ENCODE measurements around the gene NCAN.
"Not testable (repeated sequence)": the region's sequence is repeated elsewhere in the genome, so short reads cannot be mapped to it uniquely, and the experiment has no call there.

The NCAN gene

GRCh38 chr19:19236173-19236572, 24.4 kb downstream of the NCAN start:
- no peak overlapping the region for H3K4me3 ChIP-seq
- no peak overlapping the region for H3K27ac ChIP-seq
- TF ChIP-seq CTCF (IDR thresholded peaks at IDR 0.05), result no peak
- H3K4me1 ChIP-seq, result no peaks in the 10 kb centered on the region
- intact Hi-C loops (cut with DNase I; ENCODE audit: low total_unique reads), result no loop called here
- peaks cover 8 to 35% (median 24%) of the 10 kb centered on the region in 3 donors for H3K9me3 ChIP-seq
- no peaks in the 10 kb centered on the region for H3K36me3 ChIP-seq
- peaks cover 0 to 35% of the 10 kb centered on the region in 2 donors for H3K27me3 ChIP-seq
- no peak for DNase-seq

GRCh38 chr19:19238126-19238894, 26.6 kb downstream of the NCAN start:
- no peak overlapping the region for H3K27ac ChIP-seq
- no peaks in the 10 kb centered on the region for H3K4me1 ChIP-seq
- peaks cover 8 to 34% (median 22%) of the 10 kb centered on the region in 3 donors for H3K9me3 ChIP-seq
- no peak overlapping the region for H3K4me3 ChIP-seq
- H3K27me3 ChIP-seq, result peaks cover 0 to 47% of the 10 kb centered on the region in 2 donors
- no peaks in the 10 kb centered on the region for H3K36me3 ChIP-seq
- no peak for TF ChIP-seq CTCF (IDR thresholded peaks at IDR 0.05)
- DNase-seq, result no peak
- intact Hi-C loops (cut with DNase I; ENCODE audit: low total_unique reads), result no loop called here

GRCh38 chr19:19239675-19240074, 27.9 kb downstream of the NCAN start:
- Histone ChIP-seq H3K9me3 (peaks cover 6 to 20% (median 8%) of the 10 kb centered on the region in 3 donors), H3K4me1 (no peaks in the 10 kb centered on the region), H3K27ac (no peak overlapping the region), H3K27me3 (peaks cover 0 to 50% of the 10 kb centered on the region in 2 donors), H3K4me3 (no peak overlapping the region), H3K36me3 (no peaks in the 10 kb centered on the region)
- no peak for TF ChIP-seq CTCF (IDR thresholded peaks at IDR 0.05)
- intact Hi-C loops (cut with DNase I; ENCODE audit: low total_unique reads), result no loop called here
- DNase-seq, result no peak

- no peak overlapping the region for H3K27ac ChIP-seq
- intact Hi-C loops (cut with DNase I; ENCODE audit: low total_unique reads), result no loop called here
- peaks cover 0 to 54% of the 10 kb centered on the region in 2 donors for H3K27me3 ChIP-seq
- no peaks in the 10 kb centered on the region for H3K4me1 ChIP-seq
- no peaks in the 10 kb centered on the region for H3K36me3 ChIP-seq
- TF ChIP-seq CTCF (IDR thresholded peaks at IDR 0.05), result no peak
- peaks cover 0 to 12% (median under 1%) of the 10 kb centered on the region in 3 donors for H3K9me3 ChIP-seq
- DNase-seq, result no peak
- no peak overlapping the region for H3K4me3 ChIP-seq
Observed at GRCh38 chr19:19240476-19240875, 28.7 kb downstream of the NCAN start.

- Histone ChIP-seq H3K27ac (no peak overlapping the region), H3K9me3 (no peaks in the 10 kb centered on the region), H3K4me3 (no peak overlapping the region), H3K36me3 (no peaks in the 10 kb centered on the region), H3K27me3 (peaks cover 0 to 42% of the 10 kb centered on the region in 2 donors), H3K4me1 (no peaks in the 10 kb centered on the region)
- DNase-seq, result no peak
- TF ChIP-seq CTCF (IDR thresholded peaks at IDR 0.05), result no peak
- intact Hi-C loops (cut with DNase I; ENCODE audit: low total_unique reads), result no loop called here
Observed at GRCh38 chr19:19250196-19250801, 38.5 kb downstream of the NCAN start.

- intact Hi-C loops (cut with DNase I; ENCODE audit: low total_unique reads); H3K4me3 ChIP-seq; H3K27ac ChIP-seq; DNase-seq; H3K9me3 ChIP-seq; H3K4me1 ChIP-seq; H3K36me3 ChIP-seq: not testable (repeated sequence)
- peaks cover 0 to 73% of the 10 kb centered on the region in 2 donors for H3K27me3 ChIP-seq
Observed at GRCh38 chr19:19253409-19253808, 41.7 kb downstream of the NCAN start.

All from tibial artery (tissue), 4 donors.